ENCODE measurements around the gene B3GNT7. TPM values are rescaled to one million over a fixed set of nuclear protein-coding genes. Genes with fewer than 3 reads are reported as not detected.

B3GNT7 gene
- polyA plus RNA-seq, 1 donor from 2014 or later = 0.67 TPM

GRCh38 chr2:231353469-231353868, 42.0 kb upstream of the B3GNT7 start:
- Histone ChIP-seq H3K36me3 (ENCODE audit: insufficient read depth, low read length) (no peaks in the 10 kb centered on the region), H3K4me2 (ENCODE audit: low read length) (no peak overlapping the region), H3K9me2 (ENCODE audit: insufficient read depth, low read length) (no peaks in the 10 kb centered on the region), H3K9me3 (ENCODE audit: low read length) (no peaks in the 10 kb centered on the region), H3K79me2 (replicated peaks; ENCODE audit: insufficient read depth, low read length) (no peaks in the 10 kb centered on the region), H3K27ac (ENCODE audit: low read length) (no peak overlapping the region), H3F3A (ENCODE audit: insufficient read depth, low read length, poor library complexity, severe bottlenecking) (no peaks in the 10 kb centered on the region), H2AFZ (ENCODE audit: low read depth, low read length) (no peak overlapping the region), H3K4me3 (ENCODE audit: low read length) (no peak overlapping the region), H4K20me1 (ENCODE audit: insufficient read depth) (no peaks in the 10 kb centered on the region), H3K27me3 (ENCODE audit: insufficient read depth, low read depth, low read length) (no peaks in the 10 kb centered on the region), H3K9ac (ENCODE audit: low read length) (no peak overlapping the region)
- TF ChIP-seq SMC3 (conservative IDR thresholded peaks at IDR 0.05; ENCODE audit: poor library complexity) = no peak
- TF ChIP-seq POLR2AphosphoS5 (IDR thresholded peaks at IDR 0.05) = no peak
- TF ChIP-seq, protein P1, sequence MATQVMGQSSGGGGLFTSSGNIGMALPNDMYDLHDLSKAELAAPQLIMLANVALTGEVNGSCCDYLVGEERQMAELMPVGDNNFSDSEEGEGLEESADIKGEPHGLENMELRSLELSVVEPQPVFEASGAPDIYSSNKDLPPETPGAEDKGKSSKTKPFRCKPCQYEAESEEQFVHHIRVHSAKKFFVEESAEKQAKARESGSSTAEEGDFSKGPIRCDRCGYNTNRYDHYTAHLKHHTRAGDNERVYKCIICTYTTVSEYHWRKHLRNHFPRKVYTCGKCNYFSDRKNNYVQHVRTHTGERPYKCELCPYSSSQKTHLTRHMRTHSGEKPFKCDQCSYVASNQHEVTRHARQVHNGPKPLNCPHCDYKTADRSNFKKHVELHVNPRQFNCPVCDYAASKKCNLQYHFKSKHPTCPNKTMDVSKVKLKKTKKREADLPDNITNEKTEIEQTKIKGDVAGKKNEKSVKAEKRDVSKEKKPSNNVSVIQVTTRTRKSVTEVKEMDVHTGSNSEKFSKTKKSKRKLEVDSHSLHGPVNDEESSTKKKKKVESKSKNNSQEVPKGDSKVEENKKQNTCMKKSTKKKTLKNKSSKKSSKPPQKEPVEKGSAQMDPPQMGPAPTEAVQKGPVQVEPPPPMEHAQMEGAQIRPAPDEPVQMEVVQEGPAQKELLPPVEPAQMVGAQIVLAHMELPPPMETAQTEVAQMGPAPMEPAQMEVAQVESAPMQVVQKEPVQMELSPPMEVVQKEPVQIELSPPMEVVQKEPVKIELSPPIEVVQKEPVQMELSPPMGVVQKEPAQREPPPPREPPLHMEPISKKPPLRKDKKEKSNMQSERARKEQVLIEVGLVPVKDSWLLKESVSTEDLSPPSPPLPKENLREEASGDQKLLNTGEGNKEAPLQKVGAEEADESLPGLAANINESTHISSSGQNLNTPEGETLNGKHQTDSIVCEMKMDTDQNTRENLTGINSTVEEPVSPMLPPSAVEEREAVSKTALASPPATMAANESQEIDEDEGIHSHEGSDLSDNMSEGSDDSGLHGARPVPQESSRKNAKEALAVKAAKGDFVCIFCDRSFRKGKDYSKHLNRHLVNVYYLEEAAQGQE (IDR thresholded peaks at IDR 0.05; ENCODE audit: borderline replicate concordance) = no peak
- TF ChIP-seq EP300 (conservative IDR thresholded peaks at IDR 0.05; ENCODE audit: poor library complexity, severe bottlenecking) = no peak
- no peak for TF ChIP-seq EZH2 (IDR thresholded peaks at IDR 0.05; ENCODE audit: borderline replicate concordance, insufficient read depth, low read length, poor library complexity, severe bottlenecking)
- TF ChIP-seq CTCF (IDR thresholded peaks at IDR 0.05; ENCODE audit: poor library complexity, severe bottlenecking) = no peak
- no peak for TF ChIP-seq RAD21 (conservative IDR thresholded peaks at IDR 0.05)
- no peak for TF ChIP-seq MXI1 (conservative IDR thresholded peaks at IDR 0.05; ENCODE audit: poor library complexity, severe bottlenecking)
- TF ChIP-seq TAF1 (IDR thresholded peaks at IDR 0.05; ENCODE audit: low read depth) = no peak

DNA sequence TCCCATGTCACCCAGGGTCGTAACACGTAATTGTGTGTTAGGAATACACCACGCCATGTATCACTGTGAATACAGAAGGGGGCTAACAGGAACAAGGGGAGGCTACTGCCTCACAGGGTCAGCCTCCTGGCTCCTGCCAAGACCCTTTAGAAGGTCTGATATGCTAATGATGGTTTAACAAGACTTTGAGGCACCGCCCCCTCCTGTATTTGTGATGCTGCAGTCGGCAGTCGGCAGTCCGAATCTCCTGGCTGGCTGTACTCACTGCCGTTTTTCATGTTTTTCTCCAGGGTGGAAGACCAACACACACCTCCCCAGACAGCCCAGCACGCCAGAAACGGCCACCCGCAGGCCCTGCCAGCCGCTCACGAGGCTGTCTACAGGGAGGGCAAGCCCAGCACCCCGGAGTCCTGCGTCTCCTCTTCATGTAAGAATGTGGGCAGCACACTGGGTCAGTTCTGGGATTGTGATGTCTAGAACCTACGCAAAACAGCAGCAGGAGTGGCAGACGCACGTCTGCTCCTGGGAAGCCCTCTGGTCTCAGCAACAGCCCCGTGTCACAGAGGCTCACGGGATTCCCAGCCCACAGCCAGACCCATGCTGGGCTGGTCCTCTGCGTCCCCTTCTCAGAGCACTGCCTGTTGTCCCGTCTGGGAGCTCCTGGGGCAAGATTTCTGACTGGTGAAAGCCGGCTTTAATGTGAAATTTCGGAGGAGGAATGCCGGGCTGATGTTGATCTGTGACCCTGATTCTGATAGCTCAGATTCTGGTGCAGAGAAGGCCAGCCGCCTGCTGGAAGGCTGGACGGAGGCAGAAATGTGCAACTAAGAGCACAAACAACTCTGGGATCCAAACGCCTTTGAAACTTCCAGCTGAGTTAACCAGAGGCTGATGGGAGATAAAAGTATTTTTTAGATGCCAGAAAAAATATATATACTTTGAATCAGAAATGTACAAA, 39.7 kb upstream of the B3GNT7 start:
- Histone ChIP-seq H3K79me2 (replicated peaks; ENCODE audit: insufficient read depth, low read length) (no peaks in the 10 kb centered on the region), H3K4me2 (ENCODE audit: low read length) (no peak overlapping the region), H3K9me3 (ENCODE audit: low read length) (no peaks in the 10 kb centered on the region), H3K9me2 (ENCODE audit: insufficient read depth, low read length) (no peaks in the 10 kb centered on the region), H4K20me1 (ENCODE audit: insufficient read depth) (no peaks in the 10 kb centered on the region), H3K27ac (ENCODE audit: low read length) (no peak overlapping the region), H3K36me3 (ENCODE audit: insufficient read depth, low read length) (no peaks in the 10 kb centered on the region), H3F3A (ENCODE audit: insufficient read depth, low read length, poor library complexity, severe bottlenecking) (no peaks in the 10 kb centered on the region), H3K9ac (ENCODE audit: low read length) (no peak overlapping the region), H2AFZ (ENCODE audit: low read depth, low read length) (no peak overlapping the region), H3K27me3 (ENCODE audit: insufficient read depth, low read depth, low read length) (no peaks in the 10 kb centered on the region), H3K4me3 (ENCODE audit: low read length) (no peak overlapping the region)
- no peak for TF ChIP-seq EZH2 (IDR thresholded peaks at IDR 0.05; ENCODE audit: borderline replicate concordance, insufficient read depth, low read length, poor library complexity, severe bottlenecking)
- no peak for TF ChIP-seq RAD21 (conservative IDR thresholded peaks at IDR 0.05)
- no peak for TF ChIP-seq MXI1 (conservative IDR thresholded peaks at IDR 0.05; ENCODE audit: poor library complexity, severe bottlenecking)
- no peak for TF ChIP-seq CTCF (IDR thresholded peaks at IDR 0.05; ENCODE audit: poor library complexity, severe bottlenecking)
- TF ChIP-seq, protein P1 (IDR thresholded peaks at IDR 0.05; ENCODE audit: borderline replicate concordance) = no peak
- TF ChIP-seq EP300 (conservative IDR thresholded peaks at IDR 0.05; ENCODE audit: poor library complexity, severe bottlenecking) = no peak
- TF ChIP-seq TAF1 (IDR thresholded peaks at IDR 0.05; ENCODE audit: low read depth) = no peak
- no peak for TF ChIP-seq SMC3 (conservative IDR thresholded peaks at IDR 0.05; ENCODE audit: poor library complexity)
- TF ChIP-seq POLR2AphosphoS5 (IDR thresholded peaks at IDR 0.05) = no peak
